A549 (cell line): ENCODE results near the gene CSTPP1. TPM values are rescaled to one million over a fixed set of nuclear protein-coding genes. Genes with fewer than 3 reads are reported as not detected.

ENCODE experiments used
- ATAC-seq, 2 experiments: fragments of 200-7000 bp in 1 of 2; fragments of >200 bp in 1 of 2; cut with Nextera tagmentation in 1 of 2; cut with Tn5 transposase in 1 of 2; 3 replicates each; pipeline versions ENCODE4 v1.8.0 to v1.9.1; 2018 to 2020; ENCODE audit warnings: mild to moderate bottlenecking in 1 of 2, moderate library complexity in 1 of 2
- CTCF ChIA-PET: fragments of 300-600 bp; sonication (Branson Sonifier 250); formaldehyde crosslinking; extraction: SDS; loops from one replicate; lab custom pipeline; 2021; ENCODE audit warnings: antibody characterized with exemption, inconsistent platforms; lab: Yijun Ruan, JAX
- POLR2A ChIA-PET: fragments of 350-600 bp; formaldehyde crosslinking; extraction: SDS; loops from one replicate; lab custom pipeline; 2021; ENCODE audit warnings: antibody characterized with exemption, inconsistent platforms; lab: Yijun Ruan, JAX
- DNase-seq, 2 experiments: peaks; one replicate each; pipeline versions ENCODE4 v3.0.0 to v3.0.0-alpha.2; 2011 to 2016; ENCODE audit warnings: low read depth in 1 of 2, low spot score in 1 of 2
- FAIRE-seq: peaks from 2 replicates; lab custom pipeline; 2011; peaks lifted over from hg19 to GRCh38; lab: Jason Lieb, UNC
- H3K27ac ChIP-seq, 2 experiments: fragments of >200 bp; sonication (Bioruptor Twin); formaldehyde crosslinking; 3 replicates each; pipeline ENCODE4 v1.5.1; 2016 to 2017
- H3K4me1 ChIP-seq: fragments of >200 bp; sonication (Bioruptor Twin); formaldehyde crosslinking; 3 replicates; pipeline ENCODE4 v1.6.1; 2016
- H3K4me2 ChIP-seq: fragments of >200 bp; sonication (Bioruptor Twin); formaldehyde crosslinking; 3 replicates; pipeline ENCODE4 v1.6.1; 2016
- H3K4me3 ChIP-seq: fragments of >200 bp; sonication (Bioruptor Twin); formaldehyde crosslinking; 3 replicates; pipeline ENCODE4 v1.5.1; 2016
- H3K9me3 ChIP-seq: fragments of >200 bp; sonication (Bioruptor Twin); formaldehyde crosslinking; 3 replicates; pipeline ENCODE4 v1.6.1; 2016
- BHLHE40 ChIP-seq: IDR thresholded peaks from 2 replicates; pipeline ENCODE4 v1.6.1; 2012; ENCODE audit warnings: low read depth, low read length, inconsistent platforms
- FOSB ChIP-seq: fragments of 250-450 bp; sonication (Bioruptor Pico); IDR thresholded peaks from 2 replicates; pipeline ENCODE4 v1.5.0; 2020; ENCODE audit warnings: mild to moderate bottlenecking, moderate library complexity
- GATA3 ChIP-seq: IDR thresholded peaks from 2 replicates; pipeline ENCODE4 v1.6.1; 2012; ENCODE audit warnings: borderline replicate concordance
- HOXA7 ChIP-seq: fragments of 250-450 bp; sonication (Bioruptor Pico); IDR thresholded peaks from 2 replicates; pipeline ENCODE4 v1.5.0; 2020; ENCODE audit warnings: mild to moderate bottlenecking, moderate library complexity
- JUN ChIP-seq, 2 experiments: fragments of >200 bp; sonication (Bioruptor Twin); formaldehyde crosslinking; IDR thresholded peaks; 2 replicates in 1 of 2; 3 replicates in 1 of 2; pipeline ENCODE4 v1.6.1; 2016 to 2017
- KDM5A ChIP-seq: fragments of 200-600 bp; sonication (generic); IDR thresholded peaks from 2 replicates; pipeline ENCODE4 v1.6.1; 2016; ENCODE audit warnings: antibody characterized with exemption, mild to moderate bottlenecking
- MAFK ChIP-seq: fragments of 450-650 bp; IDR thresholded peaks from 2 replicates; pipeline ENCODE4 v1.6.1; 2014; ENCODE audit not compliant: partially characterized antibody
- MAZ ChIP-seq: fragments of 150-350 bp; IDR thresholded peaks from 2 replicates; pipeline ENCODE4 v1.6.1; 2014; ENCODE audit warnings: antibody characterized with exemption, low read depth, low read length, borderline replicate concordance
- NR3C1 ChIP-seq: fragments of >200 bp; sonication (Bioruptor Twin); formaldehyde crosslinking; IDR thresholded peaks from 3 replicates; pipeline ENCODE4 v1.6.1; 2017
- PHF8 ChIP-seq: fragments of 200-600 bp; sonication (generic); IDR thresholded peaks from 2 replicates; pipeline ENCODE4 v1.6.1; 2016; ENCODE audit warnings: low read depth, mild to moderate bottlenecking, antibody characterized with exemption, moderate library complexity, borderline replicate concordance
- RCOR1 ChIP-seq: fragments of 150-350 bp; IDR thresholded peaks from 2 replicates; pipeline ENCODE4 v1.6.1; 2014; ENCODE audit warnings: antibody characterized with exemption, low read length, low read depth
- SREBF2 ChIP-seq: fragments of 450-650 bp; IDR thresholded peaks from 2 replicates; pipeline ENCODE4 v1.6.1; 2014; ENCODE audit warnings: mild to moderate bottlenecking, moderate library complexity
- ZFP36 ChIP-seq: fragments of 450-650 bp; IDR thresholded peaks from 2 replicates; pipeline ENCODE4 v1.6.1; 2014; ENCODE audit warnings: borderline replicate concordance; ENCODE audit not compliant: partially characterized antibody
- whole genome bisulfite sequencing: methylation state at CpG from one replicate; pipeline ENCODE4 v1.1.6; 2017; ENCODE audit errors: missing lambda C conversion rate; 5-methylcytosine and 5-hydroxymethylcytosine counted together
- polyA plus RNA-seq, 4 experiments: library from polyadenylated mRNA; depleted of rRNA in 3 of 4; stranded (reverse); fragments of >200 nt; fragmentation: RNase III in 1 of 4; extraction: RNeasy Plus Mini Kit Qiagen cat#74134 plus additional on column Dnase treatment in 1 of 4; gene quantifications; 2 replicates in 3 of 4; 3 replicates in 1 of 4; pipeline ENCODE4 v1.2.3, GENCODE V29; 2011 to 2017
- TF ChIP-seq, protein P1 (sequence below): fragments of 250-450 bp; sonication (Bioruptor Pico); IDR thresholded peaks from 2 replicates; pipeline ENCODE4 v1.5.0; 2021; ENCODE audit warnings: mild to moderate bottlenecking, moderate library complexity, borderline replicate concordance
- TF ChIP-seq, protein P2 (sequence below): fragments of 150-350 bp; IDR thresholded peaks from 2 replicates; pipeline ENCODE4 v1.6.1; 2014; ENCODE audit warnings: low read depth, mild to moderate bottlenecking, low read length
- TF ChIP-seq, protein P3 (sequence below): fragments of >200 bp; sonication (Bioruptor Twin); formaldehyde crosslinking; IDR thresholded peaks from 3 replicates; pipeline ENCODE4 v1.5.1; 2016

CSTPP1 gene
- polyA plus RNA-seq, 2 of the 4 experiments (the other 2 are of a cell fraction) = 31.5 to 34.5 TPM

GRCh38 chr11:47035108-47035507, 98.5 kb downstream of the CSTPP1 start:
- FAIRE-seq (no peak), ATAC-seq (no peak), DNase-seq (no peak)
- 93% methylated on average over 5 of the region's 5 CpGs for whole genome bisulfite sequencing
- TF ChIP-seq NR3C1 = no peak
- TF ChIP-seq FOSB (CRISPR knock-in tag) = no peak
- ChIA-PET POLR2A (no interaction called here), CTCF (interaction anchor here (0.8 kb wide), 1 partner anchor 11 kb away, joined by 3 read pairs; no protein-coding TSS in a partner anchor)
- no peaks in the 10 kb centered on the region for H3K4me1 ChIP-seq
- H3K9me3 ChIP-seq = no peaks in the 10 kb centered on the region
- H3K27ac ChIP-seq = no peak overlapping the region
- H3K4me2 ChIP-seq = no peak overlapping the region
- no peak overlapping the region for H3K4me3 ChIP-seq

DNA sequence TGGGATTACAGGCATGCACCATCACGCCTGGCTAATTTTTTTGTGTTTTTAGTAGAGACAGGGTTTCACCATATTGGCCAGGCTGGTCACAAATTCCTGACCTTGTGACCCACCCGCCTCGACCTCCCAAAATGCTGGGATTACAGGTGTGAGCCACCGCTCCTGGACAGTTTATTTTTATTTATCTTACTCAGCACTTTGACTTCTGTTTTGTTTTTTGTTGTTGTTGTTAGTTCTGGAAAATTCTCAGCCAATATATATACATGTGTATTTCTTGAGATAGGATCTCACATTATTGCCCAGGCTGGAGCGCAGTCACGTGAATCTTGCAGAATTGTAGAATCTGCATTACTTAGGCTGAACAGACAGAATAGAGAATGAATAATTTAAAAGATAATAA, 107.6 kb downstream of the CSTPP1 start:
- CTCF ChIA-PET = interaction anchor here (1.3 kb wide), 1 partner anchor 127 kb away, joined by 3 read pairs; no protein-coding TSS in a partner anchor
- WGBS = 91% methylated on average over 6 of the region's 6 CpGs
- DNase-seq (no peak), FAIRE-seq (no peak)
- no peak overlapping the region for H3K27ac ChIP-seq
- POLR2A ChIA-PET = no interaction called here
- H3K4me3 ChIP-seq = no peak overlapping the region
- H3K4me2 ChIP-seq = no peak overlapping the region
- no peaks in the 10 kb centered on the region for H3K4me1 ChIP-seq
- no peaks in the 10 kb centered on the region for H3K9me3 ChIP-seq
- TF ChIP-seq MAZ (no peak), MAFK (peak; percentile 65)
- TF ChIP-seq, all 56 proteins: peak for 1
- ATAC-seq = no peak

- FAIRE-seq (no peak), DNase-seq (no peak), ATAC-seq (no peak)
- ChIA-PET CTCF (interaction anchor here (1.4 kb wide), 1 partner anchor 14 kb away, joined by 4 read pairs; no protein-coding TSS in a partner anchor), POLR2A (no interaction called here)
- H3K4me2 ChIP-seq = no peak overlapping the region
- 96% methylated on average over 1 of the region's 1 CpG for WGBS
- TF ChIP-seq MAFK = no peak
- no peak for TF ChIP-seq HOXA7 (CRISPR knock-in tag)
- TF ChIP-seq SREBF2 = no peak
- TF ChIP-seq, protein P1, sequence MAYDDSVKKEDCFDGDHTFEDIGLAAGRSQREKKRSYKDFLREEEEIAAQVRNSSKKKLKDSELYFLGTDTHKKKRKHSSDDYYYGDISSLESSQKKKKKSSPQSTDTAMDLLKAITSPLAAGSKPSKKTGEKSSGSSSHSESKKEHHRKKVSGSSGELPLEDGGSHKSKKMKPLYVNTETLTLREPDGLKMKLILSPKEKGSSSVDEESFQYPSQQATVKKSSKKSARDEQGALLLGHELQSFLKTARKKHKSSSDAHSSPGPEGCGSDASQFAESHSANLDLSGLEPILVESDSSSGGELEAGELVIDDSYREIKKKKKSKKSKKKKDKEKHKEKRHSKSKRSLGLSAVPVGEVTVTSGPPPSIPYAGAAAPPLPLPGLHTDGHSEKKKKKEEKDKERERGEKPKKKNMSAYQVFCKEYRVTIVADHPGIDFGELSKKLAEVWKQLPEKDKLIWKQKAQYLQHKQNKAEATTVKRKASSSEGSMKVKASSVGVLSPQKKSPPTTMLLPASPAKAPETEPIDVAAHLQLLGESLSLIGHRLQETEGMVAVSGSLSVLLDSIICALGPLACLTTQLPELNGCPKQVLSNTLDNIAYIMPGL (CRISPR knock-in tag) = no peak
- no peak for TF ChIP-seq PHF8
- TF ChIP-seq RCOR1 = no peak
- TF ChIP-seq, protein P2, sequence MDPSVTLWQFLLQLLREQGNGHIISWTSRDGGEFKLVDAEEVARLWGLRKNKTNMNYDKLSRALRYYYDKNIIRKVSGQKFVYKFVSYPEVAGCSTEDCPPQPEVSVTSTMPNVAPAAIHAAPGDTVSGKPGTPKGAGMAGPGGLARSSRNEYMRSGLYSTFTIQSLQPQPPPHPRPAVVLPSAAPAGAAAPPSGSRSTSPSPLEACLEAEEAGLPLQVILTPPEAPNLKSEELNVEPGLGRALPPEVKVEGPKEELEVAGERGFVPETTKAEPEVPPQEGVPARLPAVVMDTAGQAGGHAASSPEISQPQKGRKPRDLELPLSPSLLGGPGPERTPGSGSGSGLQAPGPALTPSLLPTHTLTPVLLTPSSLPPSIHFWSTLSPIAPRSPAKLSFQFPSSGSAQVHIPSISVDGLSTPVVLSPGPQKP = no peak
- TF ChIP-seq KDM5A = no peak
- no peak for TF ChIP-seq ZFP36
- no peak for TF ChIP-seq JUN (IDR thresholded peaks at IDR 0.05)
- no peak for TF ChIP-seq MAZ
- no peak for TF ChIP-seq GATA3
- TF ChIP-seq, protein P3, sequence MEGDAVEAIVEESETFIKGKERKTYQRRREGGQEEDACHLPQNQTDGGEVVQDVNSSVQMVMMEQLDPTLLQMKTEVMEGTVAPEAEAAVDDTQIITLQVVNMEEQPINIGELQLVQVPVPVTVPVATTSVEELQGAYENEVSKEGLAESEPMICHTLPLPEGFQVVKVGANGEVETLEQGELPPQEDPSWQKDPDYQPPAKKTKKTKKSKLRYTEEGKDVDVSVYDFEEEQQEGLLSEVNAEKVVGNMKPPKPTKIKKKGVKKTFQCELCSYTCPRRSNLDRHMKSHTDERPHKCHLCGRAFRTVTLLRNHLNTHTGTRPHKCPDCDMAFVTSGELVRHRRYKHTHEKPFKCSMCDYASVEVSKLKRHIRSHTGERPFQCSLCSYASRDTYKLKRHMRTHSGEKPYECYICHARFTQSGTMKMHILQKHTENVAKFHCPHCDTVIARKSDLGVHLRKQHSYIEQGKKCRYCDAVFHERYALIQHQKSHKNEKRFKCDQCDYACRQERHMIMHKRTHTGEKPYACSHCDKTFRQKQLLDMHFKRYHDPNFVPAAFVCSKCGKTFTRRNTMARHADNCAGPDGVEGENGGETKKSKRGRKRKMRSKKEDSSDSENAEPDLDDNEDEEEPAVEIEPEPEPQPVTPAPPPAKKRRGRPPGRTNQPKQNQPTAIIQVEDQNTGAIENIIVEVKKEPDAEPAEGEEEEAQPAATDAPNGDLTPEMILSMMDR = no peak
- TF ChIP-seq BHLHE40 = no peak
- no peaks in the 10 kb centered on the region for H3K9me3 ChIP-seq
- no peaks in the 10 kb centered on the region for H3K4me1 ChIP-seq
- no peak overlapping the region for H3K27ac ChIP-seq
- H3K4me3 ChIP-seq = no peak overlapping the region
Measured at GRCh38 chr11:47047972-47048371, 111.4 kb downstream of the CSTPP1 start.
